Right forelimb (tissue), 1 donor: ENCODE data around the gene SHMT2.
A peak's percentile ranks its signal among the peaks of the same experiment; 100 is the strongest.

ENCODE experiments used
- DNase-seq: peaks from one replicate; pipeline ENCODE4 v3.0.0-alpha.2; 2018

The SHMT2 gene

GRCh38 chr12:57216014-57216911, 13.2 kb upstream of the SHMT2 start, which contains the start of gene NXPH4:
Gene NXPH4 (plus strand): TSS chr12:57216794. CDS start chr12:57216970, 176 bp downstream.
- DNase-seq, result no peak

GRCh38 chr12:57216921-57217879, 12.3 kb upstream of the SHMT2 start:
- peak; percentile 62 for DNase-seq

DNA sequence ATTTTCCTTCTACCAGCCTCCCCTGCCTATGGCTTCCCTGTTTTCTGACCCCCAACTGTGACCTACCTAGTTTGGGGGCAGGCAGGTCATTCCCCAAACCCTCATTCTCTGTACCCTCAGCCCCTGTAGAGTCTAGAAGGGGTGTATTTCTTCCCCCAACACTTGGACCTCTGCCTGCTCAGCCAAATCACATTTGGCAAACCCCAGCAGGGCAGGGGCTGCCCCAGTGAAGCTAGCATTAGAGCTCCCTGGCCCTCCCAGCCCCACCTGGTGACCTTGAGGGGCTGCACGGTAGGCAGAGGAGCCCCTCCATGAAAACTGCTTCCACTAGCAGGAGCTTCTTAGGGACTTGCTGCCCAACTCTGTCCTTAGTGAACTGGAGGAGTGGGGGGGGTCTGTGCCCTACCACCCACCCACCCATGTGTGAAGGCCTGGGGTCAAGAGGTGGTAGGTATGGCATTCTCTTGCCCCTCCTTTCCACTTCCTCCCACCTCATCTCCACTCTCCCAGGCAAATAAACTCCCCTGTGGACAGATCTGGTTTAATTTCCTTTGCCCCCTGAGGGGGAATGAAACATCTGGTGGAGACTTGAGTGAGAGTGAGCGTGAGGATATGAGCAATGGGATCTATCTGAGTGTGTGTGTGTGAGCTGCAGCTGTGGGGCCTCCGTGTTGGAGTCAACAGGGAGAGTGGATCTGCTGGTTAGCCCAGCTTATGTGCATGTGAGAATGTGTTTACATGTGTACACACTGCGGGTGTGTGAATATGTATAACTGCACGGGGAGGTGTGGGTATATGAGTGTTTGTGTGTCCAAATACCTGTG, 11.3 kb upstream of the SHMT2 start:
- no peak for DNase-seq

GRCh38 chr12:57219205-57219992, 10.1 kb upstream of the SHMT2 start:
- no peak for DNase-seq

DNA sequence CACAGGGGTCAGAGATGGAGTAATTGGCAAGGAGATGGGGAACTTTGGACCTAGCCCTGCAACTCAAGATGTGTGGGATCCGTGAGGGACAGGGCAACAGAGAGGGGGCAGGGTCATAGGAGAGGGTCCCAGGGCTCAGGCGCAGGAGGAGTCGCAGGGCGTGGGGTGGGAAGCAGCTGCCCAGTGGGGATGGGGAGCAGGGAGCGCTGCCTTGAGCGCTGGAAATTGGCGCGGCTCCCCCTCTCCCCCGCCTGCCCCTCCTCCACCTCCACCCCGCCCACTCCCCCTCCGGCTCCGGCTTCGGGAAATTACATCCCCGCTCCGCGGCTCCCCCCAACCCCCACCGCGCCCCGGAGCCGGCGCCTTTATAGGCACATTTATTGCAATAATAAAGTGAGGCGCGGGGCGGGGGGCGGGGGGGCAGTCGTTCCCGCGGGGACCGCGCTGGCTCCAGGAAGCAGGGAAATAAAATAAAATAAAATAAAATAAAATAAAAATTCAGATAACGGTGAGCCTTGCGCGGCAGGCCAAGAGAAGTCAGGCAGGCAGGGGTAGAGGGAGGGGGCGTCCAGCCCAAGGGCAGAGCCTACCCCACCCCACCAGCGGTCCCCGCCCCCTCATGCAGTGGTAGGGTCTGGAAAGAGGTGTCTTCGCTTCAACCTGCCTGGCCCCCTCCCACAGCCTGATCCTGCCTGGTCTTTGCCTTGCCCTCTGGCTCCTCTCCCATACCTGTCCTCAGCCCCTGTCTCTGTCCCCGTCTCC, 9.3 kb upstream of the SHMT2 start:
- DNase-seq, result no peak

DNA sequence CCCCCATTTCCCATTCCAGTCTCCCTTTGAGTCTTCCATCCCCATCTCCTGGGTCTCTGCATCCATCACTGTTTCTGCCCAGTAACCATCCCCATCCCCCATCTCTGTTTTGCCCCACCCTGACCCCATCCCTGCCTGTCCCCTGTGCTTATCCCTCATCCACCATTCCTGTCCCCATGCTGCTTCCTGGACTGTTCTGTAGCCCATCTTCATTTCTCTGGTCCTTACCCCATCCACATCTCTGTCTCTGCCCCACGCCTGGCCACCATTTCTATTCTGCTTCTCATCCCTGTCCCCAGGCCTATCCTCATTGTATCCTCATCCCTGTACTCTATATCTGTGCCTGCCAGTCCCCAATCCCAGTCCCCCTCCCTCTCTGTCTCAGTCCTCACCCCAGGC, 8.7 kb upstream of the SHMT2 start:
- no peak for DNase-seq

- no peak for DNase-seq
These were observed 8.2 kb upstream of the SHMT2 start for GRCh38 chr12:57221169-57221917.

DNA sequence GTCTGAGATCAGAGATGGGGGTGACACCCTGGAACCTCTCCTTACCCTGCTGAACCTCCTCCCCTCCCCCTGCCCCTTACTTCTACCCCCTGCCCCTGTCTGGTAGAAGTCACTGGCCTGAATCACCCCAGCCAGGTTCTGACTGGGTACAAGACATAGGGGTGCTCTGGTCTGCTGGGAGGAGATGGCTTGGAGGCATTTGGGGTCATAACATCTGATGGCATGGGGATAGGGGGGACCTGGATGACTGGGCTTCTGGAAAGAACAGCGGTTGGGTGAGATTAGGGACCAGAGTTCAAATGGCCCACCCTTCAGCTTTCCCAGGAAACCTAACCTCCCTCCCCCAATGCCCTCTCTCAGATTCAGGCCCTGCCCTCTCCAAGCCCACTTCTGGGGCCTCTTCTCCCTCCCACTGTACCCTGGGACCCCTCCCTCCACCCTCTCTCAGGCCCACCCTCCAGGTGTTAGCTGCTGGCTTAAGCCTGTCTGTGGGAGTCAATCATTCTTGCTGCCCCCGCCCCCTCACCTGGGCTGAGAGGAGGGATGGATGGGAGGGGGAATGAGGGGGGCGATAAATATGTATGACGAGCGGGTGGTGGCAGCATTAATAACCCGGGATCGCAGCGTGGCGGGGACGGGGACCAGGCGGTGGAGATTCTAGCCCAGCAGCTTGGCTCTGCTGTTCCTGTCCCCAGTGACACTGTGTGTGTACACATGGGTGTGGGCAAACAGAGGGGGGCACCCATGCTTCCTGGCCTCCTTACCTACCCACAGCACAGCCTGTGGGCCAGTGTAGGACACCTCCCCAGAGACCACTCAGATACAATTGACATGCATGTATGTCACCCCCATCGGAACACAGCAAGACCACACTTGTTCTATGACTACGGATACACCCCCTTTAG, 7.0 kb upstream of the SHMT2 start:
- no peak for DNase-seq

GRCh38 chr12:57223191-57224165, 6.0 kb upstream of the SHMT2 start:
- DNase-seq, result no peak

DNA sequence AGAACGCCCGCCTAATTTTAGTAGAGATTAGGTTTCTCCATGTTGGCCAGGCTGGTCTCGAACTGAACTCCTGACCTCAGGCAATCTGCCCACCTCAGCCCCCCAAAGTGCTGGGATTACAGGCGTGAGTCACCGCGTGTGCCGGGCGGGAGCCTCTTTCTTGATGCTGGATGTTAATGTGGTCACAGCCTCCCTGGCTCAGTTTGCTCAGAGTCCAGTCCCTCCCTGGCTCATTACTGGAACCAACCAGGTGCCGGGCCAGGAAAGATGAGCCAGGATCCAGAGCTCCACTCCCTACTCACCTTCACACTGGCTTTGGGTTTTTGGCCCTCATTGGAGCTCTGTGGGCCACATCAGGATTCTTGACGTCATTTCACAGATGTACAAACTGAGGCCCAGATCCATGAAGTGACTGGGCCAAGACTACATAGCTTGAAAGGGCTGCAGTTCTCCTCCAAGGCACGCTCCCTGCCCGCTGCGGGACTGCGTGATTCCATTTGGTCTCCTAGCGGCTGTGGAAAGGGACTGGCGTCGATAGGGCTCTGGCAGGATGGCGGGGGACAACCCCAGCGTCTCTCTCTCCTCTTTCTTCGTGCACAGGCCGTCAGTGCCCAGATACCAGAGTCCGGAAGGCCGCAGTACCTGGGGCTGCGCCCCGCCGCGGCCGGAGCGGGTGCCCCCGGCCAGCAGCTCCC, 5.1 kb upstream of the SHMT2 start:
- no peak for DNase-seq

DNA sequence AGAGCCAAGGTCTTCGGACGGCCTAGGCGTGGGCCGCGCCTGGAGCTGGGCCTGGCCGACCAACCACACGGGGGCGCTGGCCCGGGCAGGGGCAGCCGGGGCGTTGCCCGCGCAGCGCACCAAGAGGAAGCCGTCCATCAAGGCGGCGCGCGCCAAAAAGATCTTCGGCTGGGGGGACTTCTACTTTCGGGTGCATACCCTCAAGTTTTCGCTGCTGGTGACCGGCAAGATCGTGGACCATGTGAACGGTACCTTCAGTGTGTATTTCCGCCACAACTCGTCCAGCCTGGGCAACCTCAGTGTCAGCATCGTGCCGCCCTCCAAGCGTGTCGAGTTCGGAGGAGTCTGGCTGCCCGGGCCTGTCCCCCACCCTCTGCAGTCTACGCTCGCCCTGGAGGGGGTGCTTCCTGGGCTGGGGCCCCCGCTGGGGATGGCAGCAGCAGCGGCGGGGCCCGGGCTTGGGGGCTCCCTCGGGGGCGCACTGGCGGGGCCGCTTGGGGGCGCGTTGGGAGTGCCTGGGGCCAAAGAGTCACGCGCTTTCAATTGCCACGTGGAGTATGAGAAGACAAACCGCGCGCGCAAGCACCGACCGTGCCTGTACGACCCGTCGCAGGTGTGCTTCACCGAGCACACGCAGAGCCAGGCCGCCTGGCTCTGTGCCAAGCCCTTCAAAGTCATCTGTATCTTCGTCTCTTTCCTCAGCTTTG, 4.4 kb upstream of the SHMT2 start:
- no peak for DNase-seq

- DNase-seq, result no peak
These were observed 3.8 kb upstream of the SHMT2 start for GRCh38 chr12:57225680-57226210.

GRCh38 chr12:57226588-57227314, 2.8 kb upstream of the SHMT2 start:
- DNase-seq, result no peak

DNA sequence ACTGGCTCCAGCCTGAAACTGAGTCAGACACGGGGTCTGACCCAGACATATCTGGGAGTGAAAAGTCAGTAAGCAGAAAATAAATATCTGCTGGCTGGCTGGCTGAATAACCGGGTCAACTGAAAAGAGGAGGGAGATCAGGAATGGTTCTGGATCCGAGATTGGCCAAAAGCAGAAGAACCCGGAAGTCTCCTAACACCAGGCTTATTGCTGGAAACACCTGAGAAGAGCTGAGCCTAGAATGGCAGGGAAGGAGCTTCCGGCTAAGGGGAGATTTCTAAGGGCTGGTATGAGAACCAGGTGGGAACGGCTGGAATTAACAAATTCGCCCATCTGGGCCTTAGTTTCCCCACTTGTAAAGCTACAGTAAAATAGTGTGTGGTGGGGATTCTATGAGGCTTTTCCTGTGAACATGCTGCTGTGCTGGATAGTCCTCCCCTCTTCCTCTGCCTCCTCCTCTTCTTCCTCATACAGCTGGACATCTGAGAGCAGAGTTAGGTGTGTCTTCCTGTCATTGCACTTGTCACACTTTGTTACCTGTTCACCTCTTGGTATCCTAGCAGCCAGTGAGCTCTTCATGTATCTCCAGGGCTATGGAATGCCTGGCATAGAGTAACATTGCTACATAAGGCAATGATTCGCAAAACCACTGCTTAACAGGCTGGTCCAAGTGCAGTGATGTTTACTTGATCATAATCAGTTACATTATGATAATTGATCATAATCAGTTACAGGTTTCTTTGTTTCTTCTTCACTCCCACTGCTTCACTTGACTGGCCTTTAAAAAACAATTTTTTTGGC, 2.0 kb upstream of the SHMT2 start:
- DNase-seq, result no peak
